ELR (cell line): ENCODE measurements around the gene SORCS2.
"Not testable (repeated sequence)": the region's sequence is repeated elsewhere in the genome, so short reads cannot be mapped to it uniquely, and the experiment has no call there.

Experiments
- DNase-seq: peaks from one replicate; pipeline ENCODE4 v3.0.0-alpha.2; 2015; ENCODE audit warnings: low read depth

SORCS2 gene

GRCh38 chr4:7199771-7200441, 7.6 kb downstream of the SORCS2 start:
- DNase-seq: no peak

- DNase-seq: no peak
These were observed 8.5 kb downstream of the SORCS2 start for GRCh38 chr4:7200801-7201200.

- DNase-seq: no peak
These were observed 9.3 kb downstream of the SORCS2 start for GRCh38 chr4:7201420-7202305.

DNA sequence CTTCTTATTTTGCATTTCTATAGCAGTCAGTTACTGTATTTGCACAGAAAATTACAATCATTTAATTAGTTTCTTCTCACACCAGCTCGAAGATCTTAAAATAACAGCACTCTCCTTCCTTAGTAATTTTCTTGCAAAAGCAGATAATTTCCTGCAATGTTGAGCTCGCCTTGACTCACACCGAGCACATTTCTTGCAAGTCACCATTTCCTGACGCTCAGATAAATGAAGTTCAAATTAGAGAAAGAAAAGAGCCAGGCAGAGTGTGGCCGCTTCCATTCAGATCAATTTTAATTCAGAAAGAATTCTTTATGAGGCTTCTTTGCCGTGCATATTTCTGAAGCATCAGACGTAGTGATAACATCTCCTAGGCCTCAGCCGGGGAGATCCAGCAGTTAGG, 10.1 kb downstream of the SORCS2 start:
- DNase-seq: peak; percentile 40

DNA sequence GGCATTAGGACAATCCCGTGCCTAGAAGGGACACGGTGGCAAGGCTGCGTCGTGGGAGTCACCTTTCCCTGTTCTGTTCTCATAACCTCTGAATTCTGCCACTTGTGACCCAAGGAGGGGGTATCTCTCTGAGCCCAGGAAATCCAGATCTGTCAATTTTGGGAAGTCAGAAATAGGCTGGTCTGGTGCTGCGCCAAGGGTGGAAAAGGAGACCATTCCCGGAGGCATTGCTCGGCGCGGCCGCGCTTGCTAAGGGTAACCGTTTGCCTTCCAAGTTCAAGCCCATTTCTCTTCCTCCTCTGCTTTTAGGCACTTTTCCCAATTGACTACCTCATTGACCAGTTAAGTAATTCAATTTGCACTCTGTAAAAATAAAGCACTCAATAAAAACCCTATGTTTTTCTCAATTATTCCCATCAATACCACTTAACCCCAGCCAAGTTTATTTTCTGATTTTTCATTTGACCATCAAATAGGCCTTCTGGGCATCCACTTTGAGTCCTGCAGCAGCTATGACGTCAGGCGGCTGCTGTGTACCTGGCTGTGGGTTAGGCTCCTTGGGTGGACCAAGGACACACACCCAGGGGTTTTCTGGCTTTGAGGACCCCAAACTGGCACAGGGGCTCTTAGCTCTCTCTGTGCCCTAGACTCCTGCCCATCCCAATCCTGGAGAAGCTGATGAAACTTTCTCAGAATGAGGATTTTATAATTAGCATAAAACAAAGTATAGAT, 12.5 kb downstream of the SORCS2 start:
- no peak for DNase-seq

- DNase-seq: peak; percentile 69
These were observed 14.0 kb downstream of the SORCS2 start for GRCh38 chr4:7206385-7206784.

- peak; percentile 87 for DNase-seq
These were observed 14.7 kb downstream of the SORCS2 start for GRCh38 chr4:7206911-7207567.

DNA sequence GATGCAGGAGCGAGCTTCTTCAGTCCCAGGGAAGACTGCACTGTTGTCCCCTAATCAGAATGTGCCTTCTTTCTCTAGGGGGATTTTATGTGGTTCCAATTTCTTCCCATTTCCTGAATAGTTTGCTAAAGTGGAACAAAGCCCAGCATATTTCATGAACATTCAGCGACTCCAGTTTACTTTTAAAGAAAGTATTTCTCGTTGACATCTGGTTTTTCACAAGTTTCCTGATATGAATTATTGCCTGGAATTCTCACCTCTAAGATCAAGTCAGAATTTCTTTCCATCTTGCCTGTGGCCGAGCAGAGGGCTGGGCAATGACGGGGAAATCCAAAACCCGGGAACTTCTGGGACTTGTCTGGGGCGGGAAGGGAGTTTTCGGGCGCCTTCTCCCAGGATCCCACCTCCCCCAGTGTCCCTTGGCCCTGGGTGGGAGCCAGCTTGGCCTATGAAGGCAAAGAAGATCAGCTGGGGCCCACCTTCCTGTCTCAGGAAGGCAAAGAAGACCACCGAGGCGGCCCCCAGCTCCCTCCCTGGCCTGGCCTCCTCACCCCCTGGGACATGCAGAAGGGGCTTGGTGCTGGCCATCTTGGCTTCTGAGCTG, 15.4 kb downstream of the SORCS2 start:
- DNase-seq: no peak

GRCh38 chr4:7208509-7209451, 16.4 kb downstream of the SORCS2 start:
- DNase-seq: no peak

DNA sequence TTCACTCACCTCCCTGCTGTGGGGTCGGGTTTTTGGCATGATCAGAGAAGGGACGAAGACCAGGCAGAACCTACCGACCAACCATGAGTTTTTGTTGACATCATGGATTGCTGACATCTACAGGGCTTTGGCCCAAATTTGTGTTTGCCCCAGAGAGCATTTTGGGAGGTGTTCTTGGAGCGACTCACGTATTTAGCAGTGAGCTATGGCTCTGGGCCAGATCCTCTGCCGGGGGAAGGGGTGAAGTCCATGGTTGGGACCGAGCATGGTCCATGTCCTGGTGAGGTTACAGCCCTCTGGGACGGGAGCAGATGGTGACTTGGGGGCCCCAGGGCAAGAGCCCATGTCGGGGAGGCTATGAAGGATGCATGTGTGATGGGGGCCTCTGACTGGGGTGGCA, 17.4 kb downstream of the SORCS2 start:
- DNase-seq: no peak

DNA sequence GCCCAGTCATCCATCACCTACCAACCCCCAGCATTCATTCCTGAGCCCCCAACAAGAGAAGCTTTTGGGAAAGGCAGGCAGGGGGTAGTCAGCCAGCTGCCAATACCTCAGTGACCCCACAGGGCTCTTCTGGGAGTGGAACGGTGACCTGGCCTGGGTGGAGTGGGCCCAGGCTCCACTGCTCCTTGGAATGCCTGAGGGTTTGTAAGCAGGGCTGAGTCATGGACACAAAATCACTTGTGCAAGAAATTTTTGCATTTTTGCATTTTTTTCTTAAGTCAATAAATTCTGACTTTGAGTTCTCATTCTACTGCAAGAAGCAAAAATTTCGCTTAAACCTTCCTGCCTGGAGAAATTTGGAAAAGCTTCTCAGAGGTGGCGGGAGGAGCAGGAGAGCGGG, 18.5 kb downstream of the SORCS2 start:
- DNase-seq: peak; percentile 90

GRCh38 chr4:7212101-7212674, 19.9 kb downstream of the SORCS2 start:
- DNase-seq: no peak

DNA sequence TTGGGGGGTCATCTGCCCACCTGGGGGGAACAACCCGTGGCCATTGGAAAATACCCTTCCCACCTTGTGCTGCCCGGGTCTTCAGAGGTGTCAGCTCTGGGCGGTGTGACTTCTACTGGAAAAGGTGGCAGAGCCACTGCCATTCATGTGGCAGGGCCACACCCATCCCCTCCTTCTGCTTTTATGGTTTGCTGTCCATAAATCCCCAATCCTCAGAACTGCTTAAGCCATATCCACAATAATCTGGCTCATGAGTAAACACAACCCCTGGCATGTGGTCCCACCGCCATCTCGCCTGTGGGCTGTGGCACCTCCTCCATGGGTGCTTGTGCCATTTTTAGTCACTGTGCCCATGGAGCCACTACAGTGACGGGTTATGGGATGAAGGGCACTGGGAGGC, 20.6 kb downstream of the SORCS2 start:
- DNase-seq: no peak

DNA sequence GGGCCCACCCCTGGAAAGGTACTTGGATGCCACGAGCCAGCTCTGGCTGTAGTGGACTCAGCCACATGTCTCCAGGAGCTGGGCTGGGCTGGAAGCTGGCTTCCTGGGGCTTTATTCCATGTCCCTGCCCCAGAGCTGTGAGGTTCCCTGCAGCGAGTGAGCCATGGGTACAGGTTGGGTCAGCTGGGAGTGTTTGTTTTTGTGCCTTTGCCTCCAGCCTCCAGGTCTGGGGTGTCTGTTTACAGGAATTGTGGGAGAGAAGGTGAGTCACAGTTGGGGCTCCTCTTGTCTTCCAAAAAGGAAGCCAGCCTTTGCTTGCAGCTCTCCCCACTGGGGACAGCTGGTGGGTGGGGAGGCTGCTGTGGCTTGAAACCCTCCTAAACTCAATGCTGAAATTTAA, 21.5 kb downstream of the SORCS2 start:
- no peak for DNase-seq

- DNase-seq: peak; percentile 51
These were observed 22.0 kb downstream of the SORCS2 start for GRCh38 chr4:7214359-7214758.

DNA sequence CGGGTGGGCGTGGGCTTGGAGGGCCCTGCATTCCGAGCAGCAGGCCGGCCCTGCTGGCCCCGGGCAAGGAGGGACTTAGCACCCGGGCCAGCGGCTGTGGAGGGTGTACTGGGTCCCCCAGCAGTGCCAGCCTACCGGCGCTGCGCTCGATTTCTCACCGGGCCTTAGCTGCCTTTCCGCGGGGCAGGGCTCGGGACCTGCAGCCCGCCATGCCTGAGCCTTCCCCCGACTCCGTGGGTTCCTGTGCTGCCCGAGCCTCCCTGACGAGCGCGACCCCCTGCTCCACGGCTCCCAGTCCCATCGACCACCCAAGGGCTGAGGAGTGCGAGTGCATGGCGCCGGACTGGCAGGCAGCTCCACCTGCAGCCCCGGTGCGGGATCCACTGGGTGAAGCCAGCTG, 22.8 kb downstream of the SORCS2 start:
- DNase-seq: not testable (repeated sequence)

DNA sequence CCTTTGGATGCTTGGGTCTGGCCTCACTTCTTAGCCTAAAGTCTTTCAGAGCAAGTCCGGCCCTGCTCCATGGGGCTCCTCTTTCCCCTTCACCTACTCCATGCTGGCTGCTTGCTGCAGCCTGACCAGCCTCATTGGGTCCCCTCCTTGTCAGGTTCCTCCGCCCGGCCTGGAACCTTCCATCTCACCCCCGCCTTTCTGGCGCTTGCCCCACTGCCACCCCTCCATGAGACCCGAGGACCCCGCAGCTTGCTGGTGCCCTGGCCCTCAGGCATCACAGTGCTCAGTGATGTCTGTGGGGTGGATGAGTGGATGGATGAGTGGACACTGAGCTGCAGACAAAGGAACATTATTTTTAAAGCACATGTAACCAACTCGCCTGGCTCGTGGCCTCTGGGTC, 24.7 kb downstream of the SORCS2 start:
- DNase-seq: no peak

DNA sequence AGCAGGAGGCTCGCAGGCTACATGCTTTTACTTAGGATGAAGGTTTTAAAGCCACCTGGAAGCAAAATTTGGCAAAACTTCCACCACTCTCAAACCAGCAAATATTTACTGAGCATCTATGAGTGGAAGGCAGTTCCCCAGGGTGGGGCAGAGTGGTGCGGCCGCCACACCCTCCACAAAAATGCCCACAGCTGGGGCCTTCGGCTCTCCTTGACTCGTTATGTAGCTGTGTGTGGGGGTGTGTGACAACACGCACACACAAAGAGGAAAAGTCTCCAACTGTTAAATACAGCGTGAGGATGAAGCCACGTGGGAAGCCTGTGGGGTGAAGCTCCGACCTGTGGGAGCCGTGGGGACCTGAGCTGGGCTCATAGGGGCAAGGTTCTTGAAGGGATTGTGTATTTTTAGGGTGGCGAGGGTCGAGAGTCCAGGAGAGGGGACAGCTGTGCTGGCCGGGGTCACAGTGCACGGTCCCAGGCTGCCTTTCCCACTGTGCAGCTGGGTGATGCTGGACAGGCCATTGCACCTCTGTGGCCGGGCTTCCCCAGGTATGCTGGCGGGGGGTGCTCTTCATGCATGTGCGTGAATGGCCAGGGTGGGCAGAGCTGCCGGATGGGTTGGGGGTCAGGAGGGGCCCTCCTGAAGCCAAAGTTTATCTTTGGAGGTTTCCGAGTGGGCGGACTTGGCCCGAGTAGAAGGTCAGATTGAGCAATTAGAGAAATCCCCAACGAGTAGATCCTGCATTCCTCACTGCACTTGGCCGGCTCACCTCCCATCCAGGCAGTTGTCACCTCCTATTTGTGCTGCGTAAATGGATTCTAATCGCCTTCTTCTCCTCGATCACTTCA, 25.4 kb downstream of the SORCS2 start:
- DNase-seq: peak; percentile 36

- DNase-seq: no peak
These were observed 26.3 kb downstream of the SORCS2 start for GRCh38 chr4:7218686-7219085.
